Mammary epithelial cell (primary cell): ENCODE results near the gene XPR1.

ENCODE experiments used
- EZH2 ChIP-seq: IDR thresholded peaks from 2 replicates; pipeline ENCODE4 v1.6.1; 2012; ENCODE audit warnings: low read length, inconsistent platforms, borderline replicate concordance
- TF ChIP-seq, protein P1 (sequence below), 2 donors: IDR thresholded peaks in 1 of 2; conservative IDR thresholded peaks in 1 of 2; 2 replicates each; pipeline ENCODE4 v1.5.1; 2011 to 2012; ENCODE audit warnings: inconsistent platforms in 2 of 2, low read length in 2 of 2, mild to moderate bottlenecking in 2 of 2, control low read depth in 1 of 2, low read depth in 1 of 2; ENCODE audit not compliant: insufficient read depth in 1 of 2; ENCODE audit errors: extremely low read depth in 1 of 2

DNA sequence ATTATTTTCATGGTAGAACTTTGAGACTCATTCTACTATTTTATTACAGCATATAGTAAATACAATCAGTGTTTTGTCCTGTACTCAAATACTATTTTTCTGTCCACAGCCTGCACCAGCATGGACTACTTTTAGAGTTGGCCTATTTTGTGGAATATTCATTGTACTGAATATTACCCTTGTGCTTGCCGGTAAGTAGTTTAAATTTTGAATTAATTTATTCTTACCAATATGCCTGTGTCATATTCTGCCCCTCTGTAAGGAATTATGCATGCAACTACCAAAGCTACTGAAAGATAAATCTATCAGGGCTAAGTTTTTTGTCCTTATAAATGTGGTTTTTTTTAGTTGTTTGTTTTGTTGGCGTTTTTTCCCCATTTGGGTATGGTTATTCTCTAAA, 179.5 kb downstream of the XPR1 start:
- TF ChIP-seq, protein P1, sequence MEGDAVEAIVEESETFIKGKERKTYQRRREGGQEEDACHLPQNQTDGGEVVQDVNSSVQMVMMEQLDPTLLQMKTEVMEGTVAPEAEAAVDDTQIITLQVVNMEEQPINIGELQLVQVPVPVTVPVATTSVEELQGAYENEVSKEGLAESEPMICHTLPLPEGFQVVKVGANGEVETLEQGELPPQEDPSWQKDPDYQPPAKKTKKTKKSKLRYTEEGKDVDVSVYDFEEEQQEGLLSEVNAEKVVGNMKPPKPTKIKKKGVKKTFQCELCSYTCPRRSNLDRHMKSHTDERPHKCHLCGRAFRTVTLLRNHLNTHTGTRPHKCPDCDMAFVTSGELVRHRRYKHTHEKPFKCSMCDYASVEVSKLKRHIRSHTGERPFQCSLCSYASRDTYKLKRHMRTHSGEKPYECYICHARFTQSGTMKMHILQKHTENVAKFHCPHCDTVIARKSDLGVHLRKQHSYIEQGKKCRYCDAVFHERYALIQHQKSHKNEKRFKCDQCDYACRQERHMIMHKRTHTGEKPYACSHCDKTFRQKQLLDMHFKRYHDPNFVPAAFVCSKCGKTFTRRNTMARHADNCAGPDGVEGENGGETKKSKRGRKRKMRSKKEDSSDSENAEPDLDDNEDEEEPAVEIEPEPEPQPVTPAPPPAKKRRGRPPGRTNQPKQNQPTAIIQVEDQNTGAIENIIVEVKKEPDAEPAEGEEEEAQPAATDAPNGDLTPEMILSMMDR (conservative IDR thresholded peaks at IDR 0.05 in 1 of 2, IDR thresholded peaks at IDR 0.05 in 1 of 2; ENCODE audit: extremely low read depth in 1 of 2, insufficient read depth in 1 of 2, low read depth in 1 of 2, low read length in 2 of 2): no peak
- TF ChIP-seq EZH2: no peak
